MM.1S (cell line): ENCODE measurements around the gene CSNK1E.
A peak's percentile ranks its signal among the peaks of the same experiment; 100 is the strongest.

Source experiments
- DNase-seq: peaks from one replicate; pipeline ENCODE4 v3.0.0-alpha.2; 2015
- H2AFZ ChIP-seq: fragments of 300-600 bp; sonication (generic); 2 replicates; pipeline ENCODE4 v1.6.0; 2016; ENCODE audit warnings: antibody characterized with exemption, low read length
- H3F3A ChIP-seq: fragments of 300-600 bp; sonication (generic); 2 replicates; pipeline ENCODE4 v1.6.1; 2016; ENCODE audit warnings: mild to moderate bottlenecking, antibody characterized with exemption, low read length, moderate library complexity, mixed read lengths; ENCODE audit not compliant: insufficient read depth
- H3K27ac ChIP-seq: fragments of 300-600 bp; sonication (generic); 2 replicates; pipeline ENCODE4 v1.5.1; 2016; ENCODE audit warnings: mild to moderate bottlenecking, low read length
- H3K27me3 ChIP-seq: fragments of 300-600 bp; sonication (generic); replicated peaks from 2 replicates; pipeline ENCODE4 v1.6.0; 2016; ENCODE audit warnings: low read length; ENCODE audit not compliant: insufficient read depth
- H3K36me3 ChIP-seq: fragments of 300-600 bp; sonication (generic); replicated peaks from 2 replicates; pipeline ENCODE4 v1.6.1; 2016; ENCODE audit warnings: mild to moderate bottlenecking, low read length, mixed read lengths; ENCODE audit not compliant: insufficient read depth
- H3K4me1 ChIP-seq: fragments of 300-600 bp; sonication (generic); 2 replicates; pipeline ENCODE4 v1.6.1; 2016; ENCODE audit warnings: low read length, mixed read lengths
- H3K4me2 ChIP-seq: fragments of 300-600 bp; sonication (generic); 2 replicates; pipeline ENCODE4 v1.6.0; 2016; ENCODE audit warnings: low read depth, low read length
- H3K4me3 ChIP-seq: fragments of 300-600 bp; sonication (generic); 2 replicates; pipeline ENCODE4 v1.5.1; 2016; ENCODE audit warnings: low read length, mixed read lengths
- H3K79me2 ChIP-seq: fragments of 300-600 bp; sonication (generic); 2 replicates; pipeline ENCODE4 v1.6.1; 2016; ENCODE audit warnings: mixed run types, low read length, mixed read lengths
- H3K9ac ChIP-seq: fragments of 300-600 bp; sonication (generic); 2 replicates; pipeline ENCODE4 v1.6.1; 2016; ENCODE audit warnings: low read length, mixed read lengths
- H3K9me2 ChIP-seq: fragments of 300-600 bp; sonication (generic); replicated peaks from 2 replicates; pipeline ENCODE4 v1.6.1; 2016; ENCODE audit warnings: mild to moderate bottlenecking, low read length, mixed read lengths; ENCODE audit not compliant: insufficient read depth
- H3K9me3 ChIP-seq: fragments of 300-600 bp; sonication (generic); replicated peaks from 2 replicates; pipeline ENCODE4 v1.6.1; 2016; ENCODE audit warnings: mild to moderate bottlenecking, low read length, mixed read lengths; ENCODE audit not compliant: insufficient read depth
- H4K20me1 ChIP-seq: fragments of 300-600 bp; sonication (generic); 2 replicates; pipeline ENCODE4 v1.6.1; 2016; ENCODE audit warnings: mild to moderate bottlenecking, low read length, moderate library complexity, mixed read lengths; ENCODE audit not compliant: insufficient read depth
- CTCF ChIP-seq: fragments of 300-600 bp; sonication (generic); IDR thresholded peaks from 2 replicates; pipeline ENCODE4 v1.5.1; 2016; ENCODE audit warnings: antibody characterized with exemption, low read length, mixed read lengths
- EZH2 ChIP-seq: fragments of 300-600 bp; sonication (generic); optimal IDR thresholded peaks from 2 replicates; pipeline ENCODE3; 2017; ENCODE audit warnings: low read depth, mild to moderate bottlenecking, antibody characterized with exemption, low read length, mixed read lengths
- EZH2phosphoT487 ChIP-seq: fragments of 300-600 bp; sonication (generic); IDR thresholded peaks from 2 replicates; pipeline ENCODE4 v1.6.1; 2018; ENCODE audit warnings: antibody characterized with exemption, low read length

The CSNK1E gene

DNA sequence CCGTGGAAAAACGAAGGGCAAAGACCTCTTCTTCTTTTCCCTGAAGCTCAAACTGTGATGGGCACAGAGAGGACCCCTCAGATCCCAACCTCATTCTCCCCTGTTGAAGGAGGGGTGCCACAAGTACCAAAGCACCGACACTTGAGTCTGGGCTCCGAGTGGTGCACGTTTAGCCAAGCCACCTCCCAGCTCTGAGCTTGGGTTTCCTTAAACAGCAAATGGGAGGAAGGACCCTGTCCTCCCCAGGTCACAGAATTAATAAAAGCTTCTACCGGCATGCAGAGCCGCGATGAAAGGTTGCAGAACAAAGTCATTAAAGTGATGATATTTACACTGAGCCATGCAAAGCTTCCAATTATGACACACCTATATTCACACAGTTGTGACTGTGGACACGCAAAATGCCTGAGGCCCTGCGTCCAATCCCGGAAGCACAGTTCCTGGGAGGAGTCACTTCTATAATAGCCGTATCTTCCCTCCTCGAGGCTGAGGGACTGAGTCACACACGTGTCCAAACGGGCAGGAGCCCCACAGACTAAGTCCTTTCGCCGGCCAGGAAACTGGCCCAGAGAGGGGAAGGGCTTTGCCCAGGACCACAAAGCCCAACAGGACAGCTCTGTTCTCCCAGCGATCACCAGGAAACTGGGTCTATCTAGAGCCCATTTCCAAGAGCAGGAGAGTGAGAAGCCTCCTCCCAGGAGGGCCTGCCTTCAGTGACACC is 922 bp upstream of the CSNK1E start:
- Histone ChIP-seq H3K9ac (peak overlapping the region; percentile 66), H3K36me3 (no peaks in the 10 kb centered on the region), H3F3A (peaks cover 48% of the 10 kb centered on the region), H4K20me1 (peaks cover 1% of the 10 kb centered on the region; the same call in 1 of the 2 replicates), H3K27me3 (no peaks in the 10 kb centered on the region), H3K9me2 (no peaks in the 10 kb centered on the region), H3K4me3 (peak overlapping the region; percentile 65), H3K4me2 (peak overlapping the region; percentile 92), H3K9me3 (no peaks in the 10 kb centered on the region), H3K79me2 (peaks cover 46% of the 10 kb centered on the region), H2AFZ (peak overlapping the region; percentile 89), H3K4me1 (peaks cover 8% of the 10 kb centered on the region; the same call in 1 of the 2 replicates), H3K27ac (peak overlapping the region; percentile 71)
- no peak for TF ChIP-seq EZH2phosphoT487
- TF ChIP-seq EZH2: no peak
- peak; percentile 30 for DNase-seq

- Histone ChIP-seq H3K36me3 (no peaks in the 10 kb centered on the region), H3K9me2 (no peaks in the 10 kb centered on the region), H3K4me2 (peak overlapping the region; percentile 99), H3K4me3 (peak overlapping the region; percentile 91), H3K27ac (peak overlapping the region; percentile 93), H3K9me3 (no peaks in the 10 kb centered on the region), H3K4me1 (peaks cover 21% of the 10 kb centered on the region), H4K20me1 (peaks cover 11% of the 10 kb centered on the region; the same call in 1 of the 2 replicates), H3K27me3 (no peaks in the 10 kb centered on the region), H3K79me2 (peaks cover 62% of the 10 kb centered on the region), H3F3A (peaks cover 60% of the 10 kb centered on the region), H3K9ac (peak overlapping the region; percentile 95), H2AFZ (no peak overlapping the region)
- peak; percentile 31 for DNase-seq
- no peak for TF ChIP-seq EZH2
- no peak for TF ChIP-seq CTCF
- TF ChIP-seq EZH2phosphoT487: no peak
Measured at GRCh38 chr22:38316364-38317121, 690 bp downstream of the CSNK1E start.

- Histone ChIP-seq H3K9me3 (no peaks in the 10 kb centered on the region), H4K20me1 (peaks cover 15% of the 10 kb centered on the region; the same call in 1 of the 2 replicates), H3F3A (peaks cover 66% of the 10 kb centered on the region), H3K4me2 (peak overlapping the region; percentile 99), H2AFZ (no peak overlapping the region), H3K9me2 (no peaks in the 10 kb centered on the region), H3K27ac (peak overlapping the region; percentile 93), H3K4me3 (peak overlapping the region; percentile 91), H3K4me1 (peaks cover 28% of the 10 kb centered on the region), H3K36me3 (no peaks in the 10 kb centered on the region), H3K27me3 (no peaks in the 10 kb centered on the region), H3K9ac (peak overlapping the region; percentile 95), H3K79me2 (peaks cover 69% of the 10 kb centered on the region)
- DNase-seq: peak; percentile 31
- TF ChIP-seq EZH2: no peak
- TF ChIP-seq EZH2phosphoT487: no peak
- TF ChIP-seq CTCF: no peak
Measured at GRCh38 chr22:38315823-38316363, 1.3 kb downstream of the CSNK1E start.
